Fibroblast of lung (primary cell): ENCODE data around the gene SYCN. TPM values are rescaled to one million over a fixed set of nuclear protein-coding genes. Genes with fewer than 3 reads are reported as not detected.
"Not testable (repeated sequence)": the region's sequence is repeated elsewhere in the genome, so short reads cannot be mapped to it uniquely, and the experiment has no call there.

Experiments
- DNase-seq, 2 donors: peaks; one replicate each; pipeline versions ENCODE4 v3.0.0 to v3.0.0-alpha.2; 2010; ENCODE audit warnings: low read depth in 2 of 2
- H2AFZ ChIP-seq: 2 replicates; pipeline ENCODE4 v1.5.1; 2012; ENCODE audit warnings: low read length, control low read depth, inconsistent platforms
- H3K27ac ChIP-seq: 2 replicates; pipeline ENCODE4 v1.5.1; 2011; ENCODE audit warnings: low read length, control low read depth; ENCODE audit not compliant: insufficient read depth
- H3K27me3 ChIP-seq: 2 replicates; pipeline ENCODE4 v1.5.1; 2011; ENCODE audit warnings: mild to moderate bottlenecking, low read length; ENCODE audit not compliant: control insufficient read depth, insufficient read depth
- H3K36me3 ChIP-seq: 2 replicates; pipeline ENCODE4 v1.5.1; 2011; ENCODE audit warnings: low read length; ENCODE audit not compliant: control insufficient read depth, insufficient read depth
- H3K4me1 ChIP-seq: 2 replicates; pipeline ENCODE4 v1.5.1; 2011; ENCODE audit warnings: low read length; ENCODE audit not compliant: control insufficient read depth, insufficient read depth; ENCODE audit errors: extremely low read depth
- H3K4me2 ChIP-seq: 2 replicates; pipeline ENCODE4 v1.5.1; 2011; ENCODE audit warnings: low read length, control low read depth; ENCODE audit not compliant: insufficient read depth; ENCODE audit errors: extremely low read depth
- H3K4me3 ChIP-seq, 4 experiments: fragments of 200-600 bp in 1 of 4; sonication (generic) in 1 of 4; replicated peaks in 1 of 4; 2 replicates each; pipeline ENCODE4 v1.5.1; 2011 to 2016; ENCODE audit warnings: low read length in 4 of 4, low read depth in 3 of 4, mild to moderate bottlenecking in 3 of 4, control low read depth in 2 of 4, inconsistent platforms in 1 of 4, mixed read lengths in 1 of 4; ENCODE audit not compliant: insufficient read depth in 1 of 4; ENCODE audit errors: control extremely low read depth in 1 of 4
- H3K79me2 ChIP-seq: 2 replicates; pipeline ENCODE4 v1.5.1; 2012; ENCODE audit warnings: mild to moderate bottlenecking, low read length, inconsistent platforms; ENCODE audit not compliant: control insufficient read depth, insufficient read depth
- H3K9ac ChIP-seq: 2 replicates; pipeline ENCODE4 v1.5.1; 2011; ENCODE audit warnings: mild to moderate bottlenecking, low read length, control low read depth; ENCODE audit not compliant: insufficient read depth
- H3K9me3 ChIP-seq: 2 replicates; pipeline ENCODE4 v1.5.1; 2012; ENCODE audit warnings: low read depth, low read length; ENCODE audit not compliant: control insufficient read depth, insufficient read depth
- H4K20me1 ChIP-seq: 2 replicates; pipeline ENCODE4 v1.5.1; 2011; ENCODE audit warnings: low read length; ENCODE audit not compliant: control insufficient read depth, insufficient read depth; ENCODE audit errors: extremely low read depth
- EZH2 ChIP-seq: IDR thresholded peaks from 2 replicates; pipeline ENCODE4 v1.5.1; 2012; ENCODE audit warnings: low read length, control low read depth, mild to moderate bottlenecking; ENCODE audit errors: missing control alignments
- polyA plus RNA-seq, 2 donors: library from polyadenylated mRNA; depleted of rRNA in 1 of 2; stranded (reverse) in 1 of 2; unstranded in 1 of 2; fragments of >200 nt; gene quantifications; 2 replicates each; pipeline ENCODE4 v1.2.1, GENCODE V29; 2011 to 2012; ENCODE audit warnings: missing spikeins in 1 of 2
- total RNA-seq: library from RNA; depleted of rRNA; stranded (reverse); fragments of >200 nt; gene quantifications from 2 replicates; pipeline ENCODE4 v1.2.1, GENCODE V29; 2014
- TF ChIP-seq, protein P1 (sequence below), 2 donors: IDR thresholded peaks in 1 of 2; conservative IDR thresholded peaks in 1 of 2; 1 replicate in 1 of 2; 2 replicates in 1 of 2; pipeline ENCODE4 v1.5.1; 2011 to 2012; ENCODE audit warnings: low read length in 2 of 2, control low read depth in 1 of 2, inconsistent platforms in 1 of 2, low read depth in 1 of 2, mild to moderate bottlenecking in 1 of 2

SYCN gene
- total and polyA plus RNA-seq, 2 donors (not counting 1 experiment from before 2014, with no cell fraction given): not detected

DNA sequence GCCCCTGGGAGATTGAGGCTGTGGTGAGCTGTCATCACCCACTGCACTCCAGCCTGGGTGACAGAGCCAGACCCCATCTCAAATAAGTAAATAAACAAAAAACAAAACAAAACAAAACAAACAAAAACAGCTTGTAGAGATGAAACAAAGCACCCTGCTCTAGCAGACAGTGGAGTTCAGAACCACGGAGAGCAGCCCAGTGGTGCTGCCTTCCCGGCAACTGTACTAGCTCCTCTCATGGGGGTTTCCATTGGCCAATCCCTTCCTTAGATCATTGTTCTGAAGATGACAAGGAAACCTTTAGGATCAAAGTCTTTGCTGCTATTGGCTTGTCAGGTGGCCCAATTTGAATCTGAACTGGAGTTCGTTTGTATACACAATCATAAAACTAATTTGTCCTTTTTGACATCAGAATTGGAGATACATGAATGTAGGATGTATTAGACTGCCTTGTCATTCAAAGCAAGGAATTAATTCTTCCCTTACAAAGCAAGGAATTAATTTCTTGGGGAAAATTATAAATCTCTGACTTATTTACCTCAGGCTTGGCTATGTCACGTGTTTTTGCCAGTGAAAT is 19.7 kb upstream of the SYCN start:
- Histone ChIP-seq H2AFZ (no peak overlapping the region), H3K9me3 (no peaks in the 10 kb centered on the region)

DNA sequence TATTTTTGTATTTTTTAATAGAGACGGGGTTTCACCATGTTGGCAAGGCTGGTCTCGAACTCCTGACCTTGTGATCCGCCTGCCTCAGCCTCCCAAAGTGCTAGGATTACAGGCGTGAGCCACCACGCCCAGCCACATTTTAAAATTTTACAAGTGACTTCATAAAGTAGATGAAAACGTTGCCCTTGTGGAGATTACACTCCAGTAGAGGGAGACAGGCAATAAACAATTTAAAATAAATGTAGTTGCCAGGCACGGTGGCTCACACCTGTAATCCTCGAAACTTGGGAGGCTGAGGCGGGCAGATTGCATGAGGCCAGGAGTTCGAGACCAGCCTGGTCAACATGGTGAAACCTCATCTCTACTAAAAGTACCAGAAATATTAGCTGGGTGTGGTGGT is 15.0 kb upstream of the SYCN start:
- H3K4me3 ChIP-seq, DNase-seq, H4K20me1 ChIP-seq, H3K4me1 ChIP-seq, H3K9ac ChIP-seq, H2AFZ ChIP-seq, H3K27me3 ChIP-seq, H3K9me3 ChIP-seq, H3K4me2 ChIP-seq, H3K36me3 ChIP-seq, H3K79me2 ChIP-seq, H3K27ac ChIP-seq: not testable (repeated sequence)

More for the DNA sequence above, 19.7 kb upstream of the SYCN start:
- Histone ChIP-seq H3K27me3 (peaks cover 2% of the 10 kb centered on the region), H3K9ac (no peak overlapping the region), H3K27ac (no peak overlapping the region), H4K20me1 (no peaks in the 10 kb centered on the region), H3K4me1 (no peaks in the 10 kb centered on the region), H3K4me2 (no peak overlapping the region), H3K4me3 (no peak overlapping the region), H3K36me3 (no peaks in the 10 kb centered on the region), H3K79me2 (no peaks in the 10 kb centered on the region)
- DNase-seq: peak; percentile 15 to 21
- no peak for TF ChIP-seq EZH2
- TF ChIP-seq, protein P1, sequence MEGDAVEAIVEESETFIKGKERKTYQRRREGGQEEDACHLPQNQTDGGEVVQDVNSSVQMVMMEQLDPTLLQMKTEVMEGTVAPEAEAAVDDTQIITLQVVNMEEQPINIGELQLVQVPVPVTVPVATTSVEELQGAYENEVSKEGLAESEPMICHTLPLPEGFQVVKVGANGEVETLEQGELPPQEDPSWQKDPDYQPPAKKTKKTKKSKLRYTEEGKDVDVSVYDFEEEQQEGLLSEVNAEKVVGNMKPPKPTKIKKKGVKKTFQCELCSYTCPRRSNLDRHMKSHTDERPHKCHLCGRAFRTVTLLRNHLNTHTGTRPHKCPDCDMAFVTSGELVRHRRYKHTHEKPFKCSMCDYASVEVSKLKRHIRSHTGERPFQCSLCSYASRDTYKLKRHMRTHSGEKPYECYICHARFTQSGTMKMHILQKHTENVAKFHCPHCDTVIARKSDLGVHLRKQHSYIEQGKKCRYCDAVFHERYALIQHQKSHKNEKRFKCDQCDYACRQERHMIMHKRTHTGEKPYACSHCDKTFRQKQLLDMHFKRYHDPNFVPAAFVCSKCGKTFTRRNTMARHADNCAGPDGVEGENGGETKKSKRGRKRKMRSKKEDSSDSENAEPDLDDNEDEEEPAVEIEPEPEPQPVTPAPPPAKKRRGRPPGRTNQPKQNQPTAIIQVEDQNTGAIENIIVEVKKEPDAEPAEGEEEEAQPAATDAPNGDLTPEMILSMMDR (conservative IDR thresholded peaks at IDR 0.05 in 1 of 2, IDR thresholded peaks at IDR 0.05 in 1 of 2; ENCODE audit: low read depth in 1 of 2, low read length in 2 of 2): no peak

- no peak for DNase-seq
- Histone ChIP-seq H2AFZ (no peak overlapping the region), H4K20me1 (no peaks in the 10 kb centered on the region), H3K79me2 (no peaks in the 10 kb centered on the region), H3K27me3 (peaks cover 5% of the 10 kb centered on the region), H3K4me2 (no peak overlapping the region), H3K36me3 (no peaks in the 10 kb centered on the region), H3K9me3 (no peaks in the 10 kb centered on the region), H3K4me3 (no peak overlapping the region), H3K27ac (no peak overlapping the region), H3K4me1 (no peaks in the 10 kb centered on the region), H3K9ac (no peak overlapping the region)
- TF ChIP-seq, protein P1 (conservative IDR thresholded peaks at IDR 0.05 in 1 of 2, IDR thresholded peaks at IDR 0.05 in 1 of 2; ENCODE audit: low read depth in 1 of 2, low read length in 2 of 2): no peak
- no peak for TF ChIP-seq EZH2
Measured at GRCh38 chr19:39218230-39219007, 14.4 kb upstream of the SYCN start.
